Duodenal mucosa (tissue), 2 donors: ENCODE measurements around the gene LRIG3.

Experiments
- H3K27ac ChIP-seq: one replicate; pipeline ENCODE4 v1.7.0; 2013; ENCODE audit warnings: low read depth, low read length
- H3K27me3 ChIP-seq, 2 donors: one replicate each; pipeline ENCODE4 v1.7.0; 2013; ENCODE audit warnings: low read length in 2 of 2, control low read depth in 1 of 2; ENCODE audit not compliant: insufficient read depth in 2 of 2, control insufficient read depth in 1 of 2
- H3K36me3 ChIP-seq, 2 donors: one replicate each; pipeline ENCODE4 v1.7.0; 2013; ENCODE audit warnings: low read length in 2 of 2, control low read depth in 1 of 2; ENCODE audit not compliant: insufficient read depth in 2 of 2, control insufficient read depth in 1 of 2
- H3K4me1 ChIP-seq, 2 donors: one replicate each; pipeline ENCODE4 v1.7.0; 2013; ENCODE audit warnings: low read length in 2 of 2, control low read depth in 1 of 2; ENCODE audit not compliant: insufficient read depth in 2 of 2, control insufficient read depth in 1 of 2
- H3K4me3 ChIP-seq, 2 donors: one replicate each; pipeline ENCODE4 v1.7.0; 2013; ENCODE audit warnings: low read length in 2 of 2, low read depth in 1 of 2
- H3K9ac ChIP-seq, 2 donors: one replicate each; pipeline ENCODE4 v1.7.0; 2013; ENCODE audit warnings: low read length in 2 of 2, low read depth in 1 of 2
- H3K9me3 ChIP-seq, 2 donors: one replicate each; pipeline ENCODE4 v1.7.0; 2013; ENCODE audit warnings: low read length in 2 of 2, control low read depth in 1 of 2; ENCODE audit not compliant: control insufficient read depth in 1 of 2

The LRIG3 gene

DNA sequence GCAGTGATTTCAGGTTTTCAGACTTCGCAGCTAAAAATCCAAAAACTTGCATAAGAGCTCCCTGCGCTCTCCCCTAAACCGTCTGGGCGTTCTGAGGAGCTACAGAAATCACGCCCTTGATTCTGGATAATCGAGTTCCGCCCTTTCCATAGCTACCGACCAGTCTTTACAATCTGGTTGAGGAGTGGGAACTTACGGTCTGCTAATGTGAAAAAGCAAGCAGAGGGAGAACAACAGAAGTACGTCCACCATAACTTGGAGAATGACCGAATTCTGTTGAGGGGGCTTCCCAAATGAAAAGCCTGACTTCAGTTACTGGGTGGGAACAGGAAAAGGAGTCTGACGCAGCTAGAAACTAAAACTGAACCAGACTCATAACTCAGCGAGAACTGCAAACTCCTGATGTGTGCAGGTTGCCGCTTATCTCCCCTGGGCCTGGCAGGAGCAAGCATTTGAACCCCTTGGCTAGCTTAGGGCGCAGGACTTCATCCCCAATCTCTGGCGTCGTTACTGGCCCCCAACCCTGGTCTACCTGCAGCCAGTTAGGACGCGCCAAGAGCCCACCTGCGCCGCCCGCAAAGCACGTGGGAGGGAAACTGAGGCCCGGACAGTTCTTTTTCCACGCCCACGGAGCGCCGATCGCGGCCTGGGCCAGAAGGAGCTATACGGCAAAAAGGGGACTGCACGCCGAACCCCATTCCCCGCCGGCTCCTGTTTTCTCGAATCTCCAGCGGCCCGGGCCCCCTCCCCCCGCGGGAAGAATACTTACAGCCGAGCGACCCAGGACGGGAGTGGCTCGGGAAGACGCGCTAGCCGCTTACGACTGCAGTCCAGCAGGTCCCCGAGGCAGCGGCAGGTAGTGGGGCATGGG, 838 bp downstream of the LRIG3 start:
- Histone ChIP-seq H3K27ac (peak overlapping the region; percentile 84), H3K9ac (peak overlapping the region; percentile 70 to 84), H3K4me1 (peaks cover 13 to 34% of the 10 kb centered on the region in 2 donors), H3K9me3 (no peaks in the 10 kb centered on the region), H3K27me3 (no peaks in the 10 kb centered on the region), H3K4me3 (peak overlapping the region; percentile 81 to 92), H3K36me3 (no peaks in the 10 kb centered on the region)

DNA sequence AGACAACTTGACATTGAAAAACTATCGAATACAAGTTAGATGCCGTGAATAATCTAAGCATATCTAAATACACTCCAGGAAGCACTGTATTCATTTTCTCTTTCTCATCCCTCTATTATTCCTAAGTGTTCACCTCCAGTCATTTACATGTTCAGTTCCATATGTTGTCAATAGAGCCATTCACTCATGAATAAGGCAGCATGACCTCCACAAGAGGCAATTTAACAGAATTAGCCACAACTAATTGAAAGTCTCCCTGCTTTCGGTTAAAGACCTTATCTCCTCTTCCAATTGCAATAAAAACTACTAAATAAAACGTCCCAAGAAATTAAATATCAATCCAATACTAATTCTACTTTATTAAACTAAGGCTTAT, 1.8 kb downstream of the LRIG3 start:
- H3K27ac ChIP-seq, result no peak overlapping the region

DNA sequence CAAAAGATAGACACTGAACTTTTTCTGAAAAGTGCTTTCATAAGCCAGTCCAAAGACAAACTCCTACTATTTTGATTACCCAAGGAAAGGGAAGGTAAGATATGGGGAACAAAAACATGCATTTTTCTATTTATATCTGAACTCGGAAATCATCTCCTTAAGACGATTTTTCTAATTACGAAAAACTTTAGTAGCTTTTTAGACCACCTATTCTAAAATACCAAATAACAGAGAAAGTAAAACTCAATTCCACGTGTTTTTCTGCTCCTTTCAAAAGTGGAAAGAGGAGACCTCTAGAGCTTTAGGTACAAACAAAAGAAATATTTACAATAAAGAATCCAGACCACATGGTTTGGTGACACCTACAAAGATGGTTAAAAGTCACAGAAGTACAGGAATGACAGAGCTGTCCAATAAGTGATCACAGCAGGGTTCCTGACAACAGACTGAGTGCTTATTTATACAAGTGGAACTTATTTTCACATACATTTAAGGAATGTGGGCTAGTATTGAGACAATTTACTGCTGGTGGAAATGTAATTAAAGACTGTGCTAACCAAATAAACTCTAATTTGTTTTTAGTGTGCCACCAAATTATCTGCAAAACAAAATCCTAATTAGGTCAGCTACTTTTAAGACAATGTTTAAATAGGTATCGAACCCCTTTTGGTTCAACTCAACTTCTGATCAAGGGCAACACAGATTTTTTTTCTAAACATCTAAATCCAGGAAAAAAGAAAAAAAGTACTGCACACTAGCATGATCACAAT, 2.4 kb downstream of the LRIG3 start:
- Histone ChIP-seq H3K4me3 (peak overlapping the region; percentile 81 to 92), H3K4me1 (peaks cover 7 to 24% of the 10 kb centered on the region in 2 donors), H3K27me3 (no peaks in the 10 kb centered on the region), H3K36me3 (peaks cover 3 to 6% of the 10 kb centered on the region in 2 donors), H3K9me3 (no peaks in the 10 kb centered on the region), H3K27ac (no peak overlapping the region), H3K9ac (peak overlapping the region; percentile 56 to 70)

More for the DNA sequence above, 1.8 kb downstream of the LRIG3 start:
- H3K9me3 ChIP-seq, result no peaks in the 10 kb centered on the region
- peaks cover 3% of the 10 kb centered on the region in 2 donors for H3K36me3 ChIP-seq
- H3K9ac ChIP-seq, result peak overlapping the region; percentile 56 to 70
- peaks cover 13 to 29% of the 10 kb centered on the region in 2 donors for H3K4me1 ChIP-seq
- peak overlapping the region; percentile 81 to 92 for H3K4me3 ChIP-seq
- no peaks in the 10 kb centered on the region for H3K27me3 ChIP-seq

DNA sequence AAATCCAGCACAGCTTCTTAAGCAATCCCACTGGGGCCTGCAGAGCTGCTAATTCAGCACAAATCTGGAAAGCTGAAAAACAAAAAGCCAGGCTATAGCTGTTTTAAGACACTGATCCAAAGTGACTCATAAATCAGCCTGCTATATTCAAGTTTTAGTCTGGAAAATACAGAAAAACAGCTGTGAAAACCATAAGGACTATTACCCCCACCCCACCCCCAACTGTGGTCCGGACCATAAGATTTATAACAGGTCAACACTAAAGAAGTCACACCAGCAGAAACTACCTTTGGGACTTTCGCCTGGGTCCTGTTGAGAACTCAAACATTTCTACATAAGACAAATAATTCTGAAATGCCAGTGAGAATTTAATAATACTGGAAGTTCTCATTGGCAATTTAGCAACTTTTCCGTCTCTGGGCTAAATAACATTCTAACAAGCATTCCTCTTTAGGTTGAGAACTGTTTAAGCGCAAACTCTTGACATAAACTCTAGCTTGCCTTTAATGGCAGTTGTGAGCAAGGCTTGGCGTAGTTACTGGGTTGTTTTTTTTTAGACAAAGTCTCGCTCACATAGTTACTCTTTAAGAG, 3.3 kb downstream of the LRIG3 start:
- H3K9ac ChIP-seq, result peak overlapping the region; percentile 56 to 70
- H3K27ac ChIP-seq, result peak overlapping the region; percentile 46

DNA sequence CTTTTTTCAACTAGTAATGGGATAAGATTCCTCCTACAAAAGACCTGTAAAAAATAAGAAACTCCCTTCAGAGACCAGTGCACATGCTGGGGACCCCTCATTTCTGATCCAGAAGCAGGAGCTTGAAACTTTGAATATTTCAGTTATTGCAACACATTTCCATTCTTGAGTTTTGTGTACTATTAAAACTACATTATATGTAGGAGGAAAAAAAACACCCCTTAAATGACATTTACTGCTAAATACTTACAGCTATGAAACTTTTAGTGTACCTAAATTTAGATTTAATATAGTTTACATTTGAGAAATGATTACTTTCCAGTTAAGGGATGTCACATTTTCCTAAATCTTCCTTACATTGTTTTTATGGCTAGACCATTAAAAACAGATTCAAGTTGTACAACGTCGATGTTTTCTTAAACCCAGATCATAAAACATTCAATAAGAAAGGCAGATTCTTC, 4.1 kb downstream of the LRIG3 start:
- Histone ChIP-seq H3K27me3 (no peaks in the 10 kb centered on the region), H3K9me3 (no peaks in the 10 kb centered on the region), H3K4me3 (peak overlapping the region; percentile 81 to 92), H3K27ac (no peak overlapping the region), H3K4me1 (peaks cover 3 to 19% of the 10 kb centered on the region in 2 donors), H3K9ac (peak overlapping the region in 1 of 2 donors; percentile 1), H3K36me3 (peaks cover 3 to 6% of the 10 kb centered on the region in 2 donors)

More for the DNA sequence above, 3.3 kb downstream of the LRIG3 start:
- Histone ChIP-seq H3K9me3 (no peaks in the 10 kb centered on the region), H3K4me1 (peaks cover 3 to 21% of the 10 kb centered on the region in 2 donors), H3K4me3 (peak overlapping the region; percentile 81 to 92), H3K36me3 (peaks cover 3 to 6% of the 10 kb centered on the region in 2 donors), H3K27me3 (no peaks in the 10 kb centered on the region)

DNA sequence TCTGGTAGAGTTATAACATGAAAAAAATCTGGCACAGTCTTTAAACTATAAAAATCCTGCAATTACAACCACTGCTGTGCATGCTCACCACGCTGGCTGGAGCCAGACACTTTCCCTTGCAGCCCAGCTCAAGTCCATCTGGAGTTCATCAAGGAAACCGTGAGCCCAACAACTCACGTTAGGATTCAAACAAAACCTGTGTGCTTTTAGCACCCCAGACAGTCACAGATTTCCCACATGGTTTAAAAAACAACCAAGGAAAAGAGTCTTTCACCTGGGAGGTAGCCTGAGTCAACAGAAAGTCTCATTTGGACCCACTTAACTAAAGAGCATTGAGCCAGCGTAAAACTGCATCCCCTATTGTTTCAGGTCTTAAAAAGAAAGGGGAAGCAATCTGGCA, 4.7 kb downstream of the LRIG3 start:
- Histone ChIP-seq H3K9me3 (no peaks in the 10 kb centered on the region), H3K4me3 (peak overlapping the region; percentile 81 to 92), H3K27me3 (no peaks in the 10 kb centered on the region), H3K36me3 (peaks cover 8 to 12% of the 10 kb centered on the region in 2 donors), H3K4me1 (peaks cover 1 to 14% of the 10 kb centered on the region in 2 donors), H3K9ac (peak overlapping the region in 1 of 2 donors; percentile 1), H3K27ac (peak overlapping the region; percentile 18)

DNA sequence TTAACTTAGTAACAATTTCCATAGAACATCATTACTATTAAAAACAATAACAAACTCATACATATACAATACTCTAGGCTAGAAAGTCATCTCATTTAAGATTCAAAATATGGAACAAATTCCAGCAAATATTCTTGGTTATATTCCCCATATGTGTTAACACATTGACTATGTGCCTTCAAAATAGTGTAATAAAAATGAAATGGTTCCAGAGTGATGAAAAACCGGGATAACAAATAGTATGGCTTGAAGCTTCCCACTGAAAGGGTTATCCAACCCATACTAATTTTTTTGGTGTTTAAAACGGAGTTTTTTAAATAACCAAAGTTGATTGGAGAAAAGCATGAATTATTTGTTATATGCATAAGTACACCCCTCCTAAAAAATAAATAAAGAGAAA, 5.3 kb downstream of the LRIG3 start:
- H3K27ac ChIP-seq, result no peak overlapping the region
- peaks cover 0 to 14% of the 10 kb centered on the region in 2 donors for H3K4me1 ChIP-seq
- H3K9me3 ChIP-seq, result no peaks in the 10 kb centered on the region
- peak overlapping the region in 1 of 2 donors; percentile 1 for H3K9ac ChIP-seq
- H3K36me3 ChIP-seq, result peaks cover 9 to 14% of the 10 kb centered on the region in 2 donors
- H3K27me3 ChIP-seq, result no peaks in the 10 kb centered on the region
- H3K4me3 ChIP-seq, result peak overlapping the region in 1 of 2 donors; percentile 92

DNA sequence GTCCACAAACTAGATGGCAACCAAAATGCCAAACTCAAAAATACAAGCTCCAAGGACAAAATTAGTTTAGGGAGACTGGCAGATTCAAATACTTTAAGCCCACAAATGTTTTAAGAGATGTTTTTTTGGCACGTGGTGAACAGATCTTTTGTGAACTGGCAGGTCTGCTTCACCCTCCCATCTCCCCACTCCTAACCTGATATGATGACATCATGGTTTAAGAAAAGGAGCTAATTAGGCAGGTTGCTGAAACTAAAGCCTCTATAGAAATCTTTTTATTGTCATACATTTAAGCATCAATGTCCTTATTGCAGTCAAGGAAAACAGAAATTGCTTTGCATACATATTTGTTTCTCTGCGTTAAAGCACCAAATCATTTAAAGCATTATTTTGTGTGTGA, 5.8 kb downstream of the LRIG3 start:
- Histone ChIP-seq H3K4me1 (peaks cover 0 to 14% of the 10 kb centered on the region in 2 donors), H3K9ac (no peak overlapping the region), H3K36me3 (peaks cover 9 to 18% of the 10 kb centered on the region in 2 donors), H3K27ac (no peak overlapping the region), H3K27me3 (no peaks in the 10 kb centered on the region), H3K9me3 (no peaks in the 10 kb centered on the region), H3K4me3 (no peak overlapping the region)

DNA sequence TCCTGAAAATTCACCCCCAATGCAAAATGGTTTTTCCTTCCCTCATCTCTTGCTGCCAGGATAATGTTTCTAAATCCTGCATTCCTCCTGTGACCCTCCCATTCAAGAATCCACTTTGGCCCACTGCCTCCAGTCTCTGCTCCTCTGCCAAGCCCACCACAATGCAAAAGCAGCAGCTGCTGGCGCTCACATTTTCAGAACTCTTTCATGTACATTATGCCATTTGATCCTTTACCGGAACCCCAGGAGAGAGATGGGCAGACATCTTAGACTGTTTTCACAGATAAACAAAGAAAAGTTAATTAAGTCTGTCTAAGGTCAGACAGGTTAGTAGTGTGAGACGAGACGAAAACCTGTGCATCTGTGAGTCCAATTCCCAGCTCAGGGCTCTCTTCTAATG, 12.9 kb downstream of the LRIG3 start:
- no peak overlapping the region for H3K9ac ChIP-seq
- no peak overlapping the region for H3K27ac ChIP-seq
- H3K27me3 ChIP-seq, result no peaks in the 10 kb centered on the region
- H3K9me3 ChIP-seq, result no peaks in the 10 kb centered on the region
- H3K4me3 ChIP-seq, result no peak overlapping the region
- H3K36me3 ChIP-seq, result peaks cover 28 to 51% of the 10 kb centered on the region in 2 donors
- H3K4me1 ChIP-seq, result peaks cover 0 to 1% of the 10 kb centered on the region in 2 donors
